ENCODE measurements around the gene RPS28.

- no peak for TF ChIP-seq CTCF (conservative IDR thresholded peaks at IDR 0.05; ENCODE audit: low read depth, low read length)
- no peak for TF ChIP-seq EZH2 (IDR thresholded peaks at IDR 0.05; ENCODE audit: low read length, unreplicated experiment)
These were observed 18.6 kb upstream of the RPS28 start for GRCh38 chr19:8302734-8303133.

Measured in PC-3 (cell line).